ENCODE results near the gene L1CAM.

Gene L1CAM

GRCh38 chrX:153902385-153902784, 16.4 kb upstream of the L1CAM start:
- no peak for DNase-seq (ENCODE audit: low read depth)

- DNase-seq (ENCODE audit: low read depth) = no peak
These were observed 15.8 kb upstream of the L1CAM start for GRCh38 chrX:153901753-153902140.

- DNase-seq (ENCODE audit: low read depth) = no peak
These were observed 15.1 kb upstream of the L1CAM start for GRCh38 chrX:153900831-153901752.

- DNase-seq (ENCODE audit: low read depth) = no peak
These were observed 11.9 kb upstream of the L1CAM start for GRCh38 chrX:153897899-153898298.

DNA sequence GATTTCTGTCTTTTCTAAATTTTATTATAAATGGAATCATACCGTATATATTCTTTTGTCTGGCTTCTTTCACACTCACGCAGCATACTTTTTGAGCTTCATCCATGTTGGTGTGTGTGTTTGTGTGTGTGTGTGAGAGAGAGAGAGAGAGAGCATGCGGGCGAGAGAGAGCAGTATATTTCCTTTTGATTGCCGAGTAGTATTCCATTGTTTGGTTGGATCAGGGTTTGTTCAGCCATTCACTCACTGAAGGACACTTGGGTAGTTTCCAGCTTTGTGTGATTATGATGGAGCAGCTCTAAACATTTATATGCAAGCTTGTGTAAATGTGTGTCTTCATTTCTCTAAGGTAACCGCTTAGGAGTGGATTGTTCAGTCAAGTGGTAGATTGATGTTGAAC, 3.1 kb upstream of the L1CAM start:
- DNase-seq (ENCODE audit: low read depth) = no peak

DNA sequence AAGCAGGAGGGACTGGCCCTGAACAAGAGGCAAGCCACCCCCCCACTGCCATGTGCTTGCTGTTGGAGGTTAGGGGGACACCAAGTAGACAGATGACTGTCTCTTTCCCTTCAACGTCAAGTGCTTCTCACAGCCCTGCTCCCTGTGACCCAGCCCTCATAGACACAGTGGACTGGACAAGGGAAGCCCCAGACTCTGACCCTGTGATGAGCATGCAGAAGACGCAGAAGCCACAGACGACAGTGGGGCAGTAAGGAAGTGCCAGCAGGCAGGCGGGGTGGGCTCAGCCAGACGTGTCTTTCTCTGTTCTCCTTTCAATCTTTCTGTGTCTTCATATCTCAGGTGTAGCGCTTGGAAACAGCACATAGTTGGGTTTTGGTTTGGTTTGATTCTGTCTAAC, 2.4 kb upstream of the L1CAM start:
- no peak for DNase-seq (ENCODE audit: low read depth)

- DNase-seq (ENCODE audit: low read depth) = no peak
These were observed 1.4 kb upstream of the L1CAM start for GRCh38 chrX:153887385-153887784.

DNA sequence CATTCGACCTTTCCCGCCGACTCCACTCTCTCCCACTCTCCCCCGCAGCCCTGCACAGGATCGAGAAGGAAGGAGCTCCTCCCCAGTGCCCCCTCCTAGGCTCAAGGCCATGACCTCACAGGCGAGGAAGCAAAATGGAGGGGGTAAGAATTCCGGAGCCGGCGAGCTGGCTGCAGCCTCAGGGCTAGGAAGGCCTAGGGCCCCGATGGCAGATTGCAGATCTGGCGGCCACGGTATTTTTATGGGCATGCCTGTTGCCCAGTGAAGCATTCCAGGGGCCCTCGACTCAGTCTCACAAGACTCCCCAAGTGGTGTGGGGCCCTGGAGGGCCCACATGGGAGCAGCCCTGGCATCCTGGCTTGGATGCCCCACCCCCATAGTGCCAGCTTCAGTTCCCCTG, 942 bp upstream of the L1CAM start:
- no peak for DNase-seq (ENCODE audit: low read depth)

- no peak for DNase-seq (ENCODE audit: low read depth)
These were observed 675 bp downstream of the L1CAM start for GRCh38 chrX:153885208-153885787.

DNA sequence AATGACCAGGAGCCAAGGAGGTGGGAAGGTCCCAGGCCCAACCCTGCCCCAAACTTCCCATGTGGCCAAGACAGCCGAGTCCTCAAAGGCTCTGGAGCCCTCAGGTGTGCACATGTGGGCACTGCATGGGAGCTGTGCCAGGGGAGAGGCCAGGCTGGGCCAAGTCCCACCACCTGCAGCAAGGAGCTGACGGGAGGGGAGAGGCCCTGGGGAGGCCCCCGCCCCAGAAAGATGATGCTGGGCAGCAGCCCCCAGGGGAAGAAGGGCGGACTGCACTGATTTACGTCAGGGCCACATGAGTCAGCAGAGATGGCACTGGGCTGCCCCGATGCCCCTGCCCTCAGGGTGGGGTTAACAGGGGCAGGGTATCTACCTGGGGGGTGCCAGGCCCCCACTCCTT, 1.4 kb downstream of the L1CAM start:
- DNase-seq (ENCODE audit: low read depth) = no peak

DNA sequence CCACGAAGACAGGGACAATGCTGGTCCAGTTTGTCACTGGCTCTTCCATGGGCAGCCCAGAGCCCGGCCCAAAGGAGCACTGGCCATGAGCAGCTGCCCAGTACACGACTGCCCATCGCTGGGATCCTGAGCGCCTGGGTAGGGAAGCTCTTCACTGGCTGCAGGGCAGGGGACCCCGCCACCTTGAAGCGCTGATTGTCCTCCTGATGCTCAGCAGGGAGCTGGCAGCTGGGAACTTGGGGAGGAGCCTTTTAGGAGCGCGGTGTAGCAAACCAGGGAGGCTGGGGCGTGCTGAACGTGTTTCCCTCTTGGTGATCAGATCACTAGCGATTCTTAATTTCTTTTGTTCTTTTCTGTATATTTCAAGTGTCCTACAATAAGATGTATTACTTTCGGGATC, 1.8 kb downstream of the L1CAM start:
- no peak for DNase-seq (ENCODE audit: low read depth)

GRCh38 chrX:153883163-153883843, 2.7 kb downstream of the L1CAM start:
- DNase-seq (ENCODE audit: low read depth) = no peak

GRCh38 chrX:153882557-153882956, 3.4 kb downstream of the L1CAM start:
- DNase-seq (ENCODE audit: low read depth) = no peak

- DNase-seq (ENCODE audit: low read depth) = no peak
These were observed 3.9 kb downstream of the L1CAM start for GRCh38 chrX:153882086-153882498.

DNA sequence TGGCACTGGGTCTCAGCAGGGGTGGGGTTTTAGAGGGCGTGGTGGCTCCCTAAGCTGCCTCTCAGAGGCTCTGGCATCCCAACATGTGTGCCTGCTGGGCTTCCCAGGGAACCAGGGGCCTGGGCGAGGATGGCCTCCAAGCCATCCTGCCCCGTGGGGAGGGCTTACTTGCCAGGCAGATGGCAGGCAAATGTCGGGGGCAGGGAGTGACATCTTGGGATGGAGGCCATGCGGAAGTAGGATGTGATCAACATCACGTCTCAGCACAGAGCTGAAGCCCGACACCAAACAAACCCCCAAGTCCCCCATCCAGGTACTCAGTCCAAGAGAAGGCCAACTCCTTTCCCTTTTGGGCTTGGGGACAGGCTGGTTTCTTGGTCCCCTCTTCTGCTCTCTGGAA, 4.7 kb downstream of the L1CAM start:
- DNase-seq (ENCODE audit: low read depth) = no peak

DNA sequence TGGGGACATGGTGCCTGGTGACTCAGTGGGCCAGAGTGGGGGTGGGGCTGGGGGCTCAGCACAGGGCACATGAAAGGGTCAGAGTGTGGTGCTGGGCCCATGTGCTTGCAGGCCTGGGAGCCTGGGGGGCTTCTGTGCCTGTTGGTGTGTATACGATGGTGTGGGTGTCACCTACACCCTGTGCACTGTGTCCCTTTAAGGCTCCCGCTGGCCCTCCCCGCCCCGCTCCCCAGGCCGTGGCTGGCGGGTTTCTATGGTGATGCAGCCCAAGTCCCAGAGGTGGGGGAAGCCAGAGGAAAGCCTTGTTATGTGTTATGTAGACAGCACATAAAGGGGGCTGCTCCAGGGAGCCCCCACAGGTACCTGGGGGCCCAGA, 5.5 kb downstream of the L1CAM start:
- DNase-seq (ENCODE audit: low read depth) = no peak

DNA sequence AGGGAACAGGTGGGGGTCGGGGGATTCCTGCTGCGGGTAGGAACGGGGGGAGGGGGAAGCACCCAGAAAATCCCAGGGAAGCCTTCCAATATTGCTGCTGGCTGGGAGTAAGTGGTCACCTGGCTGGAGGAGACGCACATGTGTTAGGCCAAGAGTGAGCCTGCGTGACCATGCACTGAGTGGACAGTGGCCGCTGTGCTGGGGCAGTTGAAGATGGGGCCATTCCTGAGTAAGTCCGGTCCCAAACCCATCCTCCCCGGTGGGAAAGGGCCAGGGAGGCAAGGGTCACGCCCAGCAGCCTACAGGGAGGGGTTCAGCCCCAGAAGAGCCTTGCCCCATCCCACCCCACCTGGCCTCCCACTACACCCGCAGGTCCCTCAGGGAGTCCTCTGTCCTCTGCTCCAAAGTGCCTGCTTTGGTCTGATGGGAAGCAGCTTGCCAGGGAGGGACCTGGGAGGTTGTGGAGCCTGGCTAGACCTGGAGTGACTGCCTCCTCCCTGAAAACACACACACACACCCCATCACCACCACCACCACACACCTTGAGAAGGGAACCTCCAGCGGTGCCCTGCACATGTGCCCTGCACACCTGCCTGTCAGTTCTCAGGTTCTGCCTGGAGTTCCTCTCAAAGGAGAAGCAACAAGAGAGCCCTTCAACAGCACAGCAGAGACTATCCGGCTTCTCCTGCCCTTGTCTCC, 6.1 kb downstream of the L1CAM start:
- DNase-seq (ENCODE audit: low read depth) = no peak

GRCh38 chrX:153878969-153879653, 6.9 kb downstream of the L1CAM start:
- DNase-seq (ENCODE audit: low read depth) = no peak

GRCh38 chrX:153878345-153878744, 7.6 kb downstream of the L1CAM start:
- DNase-seq (ENCODE audit: low read depth) = no peak

- DNase-seq (ENCODE audit: low read depth) = no peak
These were observed 8.3 kb downstream of the L1CAM start for GRCh38 chrX:153877571-153878261.

DNA sequence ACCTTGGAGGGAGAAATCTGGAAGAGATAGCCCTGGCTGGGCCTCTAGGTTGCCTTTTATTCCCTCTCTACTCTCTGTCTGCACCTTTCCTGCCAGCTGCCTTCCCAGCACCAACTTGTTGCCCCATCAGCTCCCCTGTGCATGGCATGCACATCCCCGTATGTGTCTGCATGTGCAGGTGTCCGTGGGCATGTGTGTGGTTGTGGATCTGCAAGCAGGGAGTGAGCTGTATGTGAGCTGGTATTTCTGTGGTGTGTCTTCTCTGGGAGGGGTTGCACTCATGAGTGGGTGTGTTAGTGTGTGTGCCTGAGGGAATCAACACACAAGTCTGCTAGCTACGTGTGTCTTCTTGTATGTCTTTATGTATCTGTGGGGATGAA, 9.9 kb downstream of the L1CAM start:
- no peak for DNase-seq (ENCODE audit: low read depth)

Measured in activated T-cell treated with anti-CD3 and anti-CD28 coated beads for 48 hours (primary cell).